Type B pancreatic cell (in vitro differentiated cells): ENCODE data around the gene ANXA7. TPM values are rescaled to one million over a fixed set of nuclear protein-coding genes. Genes with fewer than 3 reads are reported as not detected.
"Not testable (repeated sequence)": the region's sequence is repeated elsewhere in the genome, so short reads cannot be mapped to it uniquely, and the experiment has no call there.

Experiments
- DNase-seq: peaks from one replicate; pipeline ENCODE4 v3.0.0; 2021; ENCODE audit warnings: mixed read lengths; ENCODE audit not compliant: unreplicated experiment; ENCODE audit errors: extremely low spot score
- H3K27ac Mint-ChIP-seq: 2 replicates; pipeline ENCODE4 v1.8.0; 2021; ENCODE audit warnings: mild to moderate bottlenecking, mixed read lengths
- H3K27me3 Mint-ChIP-seq: 2 replicates; pipeline ENCODE4 v1.8.0; 2021; ENCODE audit warnings: mixed read lengths
- H3K36me3 Mint-ChIP-seq: 2 replicates; pipeline ENCODE4 v1.8.0; 2021; ENCODE audit warnings: mixed read lengths
- H3K4me1 Mint-ChIP-seq: one replicate; pipeline ENCODE4 v1.8.0; 2021; ENCODE audit warnings: mixed read lengths; ENCODE audit not compliant: unreplicated experiment
- H3K4me3 Mint-ChIP-seq: 2 replicates; pipeline ENCODE4 v1.8.0; 2021; ENCODE audit warnings: mild to moderate bottlenecking, mixed read lengths
- H3K9me3 Mint-ChIP-seq: 2 replicates; pipeline ENCODE4 v1.8.0; 2021; ENCODE audit warnings: mixed read lengths
- total RNA-seq: library from RNA; stranded (reverse); gene quantifications from 2 replicates; pipeline ENCODE4 v1.2.1, GENCODE V29; 2021; ENCODE audit warnings: low replicate concordance
- TF ChIP-seq, protein P1 (sequence below): fragments of 200-600 bp; sonication (generic); conservative IDR thresholded peaks from 2 replicates; pipeline ENCODE4 v1.5.0; 2021; ENCODE audit warnings: antibody characterized with exemption, mild to moderate bottlenecking

ANXA7 gene
- total RNA-seq, 1 donor from 2014 or later = 60.6 TPM

DNA sequence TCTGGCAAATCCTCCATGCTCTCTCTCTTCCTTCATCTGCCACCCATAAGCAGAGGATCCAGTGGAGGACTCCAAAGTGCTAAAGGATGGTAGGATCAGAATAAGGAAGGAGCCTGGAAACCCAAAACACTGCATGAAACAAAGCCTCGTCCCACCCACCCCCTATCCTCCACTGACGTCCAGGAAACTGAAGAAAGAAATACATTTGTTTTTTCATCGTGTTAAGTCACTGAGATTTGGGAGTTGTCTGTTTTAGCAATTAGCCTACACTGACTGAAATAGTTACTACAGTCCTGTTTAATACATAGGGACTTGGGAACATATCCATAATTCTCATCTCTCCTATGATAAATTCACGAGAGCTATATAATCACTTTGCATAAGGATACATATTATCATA lies 14.8 kb downstream of the ANXA7 start:
- DNase-seq = no peak
- H3K27ac Mint-ChIP-seq = no peak overlapping the region

DNA sequence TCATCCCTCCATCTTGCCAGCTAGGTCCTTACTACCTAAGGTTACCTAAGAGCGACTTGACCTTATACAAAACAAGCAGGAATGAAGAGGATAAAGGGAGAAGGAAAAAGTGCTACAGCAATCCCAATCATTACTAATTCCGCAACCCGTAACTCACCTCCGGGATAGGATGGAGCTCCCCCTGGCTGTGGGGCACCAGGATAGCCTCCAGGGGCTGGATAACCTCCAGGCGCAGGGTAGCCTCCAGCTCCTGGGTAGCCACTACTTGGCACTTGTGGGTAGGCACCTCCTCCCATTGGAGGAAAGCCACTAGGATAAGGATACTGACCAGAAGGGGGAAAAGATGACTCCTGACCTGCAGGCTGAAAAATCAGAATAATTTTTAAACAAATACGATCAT lies 15.8 kb downstream of the ANXA7 start:
- TF ChIP-seq, protein P1, sequence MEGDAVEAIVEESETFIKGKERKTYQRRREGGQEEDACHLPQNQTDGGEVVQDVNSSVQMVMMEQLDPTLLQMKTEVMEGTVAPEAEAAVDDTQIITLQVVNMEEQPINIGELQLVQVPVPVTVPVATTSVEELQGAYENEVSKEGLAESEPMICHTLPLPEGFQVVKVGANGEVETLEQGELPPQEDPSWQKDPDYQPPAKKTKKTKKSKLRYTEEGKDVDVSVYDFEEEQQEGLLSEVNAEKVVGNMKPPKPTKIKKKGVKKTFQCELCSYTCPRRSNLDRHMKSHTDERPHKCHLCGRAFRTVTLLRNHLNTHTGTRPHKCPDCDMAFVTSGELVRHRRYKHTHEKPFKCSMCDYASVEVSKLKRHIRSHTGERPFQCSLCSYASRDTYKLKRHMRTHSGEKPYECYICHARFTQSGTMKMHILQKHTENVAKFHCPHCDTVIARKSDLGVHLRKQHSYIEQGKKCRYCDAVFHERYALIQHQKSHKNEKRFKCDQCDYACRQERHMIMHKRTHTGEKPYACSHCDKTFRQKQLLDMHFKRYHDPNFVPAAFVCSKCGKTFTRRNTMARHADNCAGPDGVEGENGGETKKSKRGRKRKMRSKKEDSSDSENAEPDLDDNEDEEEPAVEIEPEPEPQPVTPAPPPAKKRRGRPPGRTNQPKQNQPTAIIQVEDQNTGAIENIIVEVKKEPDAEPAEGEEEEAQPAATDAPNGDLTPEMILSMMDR = peak; percentile 29
- peaks cover 26% of the 10 kb centered on the region for H3K36me3 Mint-ChIP-seq
- H3K4me3 Mint-ChIP-seq = no peak overlapping the region
- no peak overlapping the region for H3K27ac Mint-ChIP-seq
- H3K9me3 Mint-ChIP-seq = no peaks in the 10 kb centered on the region
- no peaks in the 10 kb centered on the region for H3K27me3 Mint-ChIP-seq
- DNase-seq = no peak
- no peaks in the 10 kb centered on the region for H3K4me1 Mint-ChIP-seq

More for the DNA sequence above, 14.8 kb downstream of the ANXA7 start:
- no peaks in the 10 kb centered on the region for H3K4me1 Mint-ChIP-seq
- TF ChIP-seq, protein P1 = no peak
- peaks cover 23% of the 10 kb centered on the region for H3K36me3 Mint-ChIP-seq
- H3K9me3 Mint-ChIP-seq = no peaks in the 10 kb centered on the region
- no peak overlapping the region for H3K4me3 Mint-ChIP-seq
- no peaks in the 10 kb centered on the region for H3K27me3 Mint-ChIP-seq

DNA sequence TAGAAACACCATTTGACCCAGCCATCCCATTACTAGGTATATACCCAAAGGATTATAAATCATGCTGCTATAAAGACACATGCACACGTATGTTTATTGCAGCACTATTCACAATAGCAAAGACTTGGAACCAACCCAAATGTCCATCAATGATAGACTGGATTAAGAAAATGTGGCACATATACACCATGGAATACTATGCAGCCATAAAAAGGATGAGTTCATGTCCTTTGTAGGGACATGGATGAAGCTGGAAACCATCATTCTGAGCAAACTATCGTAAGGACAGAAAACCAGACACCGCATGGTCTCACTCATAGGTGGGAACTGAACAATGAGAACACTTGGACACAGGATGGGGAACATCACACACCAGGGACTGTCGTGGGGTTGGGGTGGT lies 19.5 kb downstream of the ANXA7 start:
- not testable (repeated sequence) for H3K9me3 Mint-ChIP-seq, DNase-seq, H3K4me1 Mint-ChIP-seq, H3K27ac Mint-ChIP-seq, H3K27me3 Mint-ChIP-seq, H3K4me3 Mint-ChIP-seq
- H3K36me3 Mint-ChIP-seq = peaks cover 36% of the 10 kb centered on the region

DNA sequence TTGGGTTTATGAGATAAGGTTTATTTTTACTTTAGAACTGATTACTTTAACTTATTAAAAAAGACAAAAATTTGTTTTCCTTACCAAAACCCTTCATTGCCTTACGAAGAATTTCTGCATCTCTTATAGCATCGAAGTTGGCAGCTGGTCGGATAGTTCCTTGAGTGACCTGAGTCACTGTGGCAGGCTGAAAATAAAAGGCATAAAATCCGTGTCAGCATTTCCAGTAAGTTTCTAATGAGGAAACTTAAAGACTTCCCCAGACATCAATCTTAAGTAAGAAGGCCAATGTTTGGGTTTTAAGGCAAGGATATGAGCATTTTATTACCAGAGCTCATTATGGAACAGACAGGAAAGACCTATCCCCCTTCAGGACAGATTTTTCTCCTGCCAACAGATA lies 25.6 kb downstream of the ANXA7 start:
- Mint-ChIP-seq H3K4me3 (no peak overlapping the region), H3K36me3 (peaks cover 24% of the 10 kb centered on the region), H3K27ac (no peak overlapping the region), H3K9me3 (no peaks in the 10 kb centered on the region), H3K27me3 (no peaks in the 10 kb centered on the region), H3K4me1 (no peaks in the 10 kb centered on the region)
- TF ChIP-seq, protein P1 = no peak
- no peak for DNase-seq

DNA sequence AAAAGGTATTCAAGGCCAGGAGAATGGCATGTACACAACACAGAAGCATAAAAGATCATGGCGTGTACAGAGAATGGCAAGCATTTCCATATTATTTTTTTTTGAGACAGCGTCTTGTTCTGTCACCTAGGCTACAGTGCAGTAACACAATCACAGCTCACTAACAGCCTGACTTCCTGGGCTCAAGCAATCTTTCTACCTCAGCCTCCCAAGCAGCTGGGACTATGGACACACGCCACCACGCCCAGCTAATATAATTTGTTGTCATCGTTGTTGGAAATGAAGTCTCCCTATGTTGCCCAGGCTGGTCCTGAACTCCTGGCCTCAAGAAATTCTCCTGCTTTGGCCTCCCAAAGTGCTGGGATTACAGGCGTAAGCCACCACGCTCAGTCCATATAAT lies 27.3 kb downstream of the ANXA7 start:
- H3K4me3 Mint-ChIP-seq = no peak overlapping the region

DNA sequence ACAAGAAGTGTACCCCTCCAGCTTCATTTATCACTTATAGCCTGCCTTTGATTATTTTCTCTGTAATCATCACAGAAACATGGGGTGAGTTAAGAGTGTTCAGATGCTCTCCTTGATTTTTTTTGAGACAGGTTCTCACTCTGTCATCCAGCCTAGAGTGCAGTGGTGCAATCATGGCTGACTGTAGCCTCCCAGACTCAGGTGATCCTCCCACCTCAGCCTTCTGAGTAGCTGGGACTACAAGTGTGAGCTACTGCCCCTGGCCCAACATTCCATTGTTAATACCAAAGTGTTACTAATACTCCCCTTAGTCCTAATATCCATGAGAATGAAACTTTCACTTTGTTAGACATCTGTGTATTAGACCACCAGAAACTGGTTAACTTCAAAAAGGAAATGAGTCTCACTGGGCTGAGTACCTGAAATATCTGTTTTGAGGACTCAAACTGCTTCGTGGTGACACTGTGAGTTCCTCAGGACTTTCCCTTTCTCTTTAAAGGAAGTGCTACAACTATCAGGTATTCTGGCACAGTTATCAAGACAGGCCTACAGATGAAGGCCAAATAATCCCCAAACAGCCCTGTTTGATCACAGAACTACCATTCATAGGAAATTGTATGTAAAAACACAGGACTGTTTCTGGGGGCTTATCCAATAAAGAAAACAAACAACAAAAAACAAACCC lies 34.7 kb downstream of the ANXA7 start:
- no peak overlapping the region for H3K27ac Mint-ChIP-seq
- DNase-seq = no peak
- no peaks in the 10 kb centered on the region for H3K9me3 Mint-ChIP-seq
- H3K27me3 Mint-ChIP-seq = no peaks in the 10 kb centered on the region
- H3K36me3 Mint-ChIP-seq = peaks cover 23% of the 10 kb centered on the region
- TF ChIP-seq, protein P1 = no peak
- no peaks in the 10 kb centered on the region for H3K4me1 Mint-ChIP-seq
- no peak overlapping the region for H3K4me3 Mint-ChIP-seq

More for the DNA sequence above, 27.3 kb downstream of the ANXA7 start:
- Mint-ChIP-seq H3K27me3 (no peaks in the 10 kb centered on the region), H3K4me1 (no peaks in the 10 kb centered on the region), H3K9me3 (no peaks in the 10 kb centered on the region), H3K36me3 (peaks cover 27% of the 10 kb centered on the region), H3K27ac (no peak overlapping the region)
- no peak for DNase-seq
- TF ChIP-seq, protein P1 = no peak
